GM21447 (cell line): ENCODE measurements around the gene HOXA5.

Experiments used
- ATAC-seq: cut with Tn5 transposase; IDR thresholded peaks from one replicate; pipeline ENCODE4 v1.9.1; 2021; ENCODE audit not compliant: unreplicated experiment

Gene HOXA5

GRCh38 chr7:27097686-27098577 is 45.5 kb downstream of the HOXA5 start:
- ATAC-seq: no peak

GRCh38 chr7:27096768-27097514 is 46.5 kb downstream of the HOXA5 start:
- ATAC-seq: no peak

GRCh38 chr7:27095897-27096767 is 47.3 kb downstream of the HOXA5 start, which contains the start of gene HOXA1:
Gene HOXA1, minus strand, starts transcription at chr7:27096000. Its CDS starts 88 bp downstream, at chr7:27095912.
- ATAC-seq: peak; percentile 86

GRCh38 chr7:27095050-27095896 is 48.2 kb downstream of the HOXA5 start:
- ATAC-seq: no peak

- ATAC-seq: no peak
Observed at GRCh38 chr7:27094304-27095049, 49.0 kb downstream of the HOXA5 start.

- no peak for ATAC-seq
Observed at GRCh38 chr7:27093184-27093895, 50.1 kb downstream of the HOXA5 start.

- ATAC-seq: no peak
Observed at GRCh38 chr7:27092819-27093110, 50.7 kb downstream of the HOXA5 start.

GRCh38 chr7:27091941-27092818 is 51.3 kb downstream of the HOXA5 start:
- no peak for ATAC-seq

- no peak for ATAC-seq
Observed at GRCh38 chr7:27091105-27091504, 52.4 kb downstream of the HOXA5 start.
